Measurements from ENCODE around the gene DOP1B. TPM values are rescaled to one million over a fixed set of nuclear protein-coding genes. Genes with fewer than 3 reads are reported as not detected.

The DOP1B gene
- total RNA-seq, 4 donors from 2014 or later = 23.8 to 49.6 (median 34.8) TPM

DNA sequence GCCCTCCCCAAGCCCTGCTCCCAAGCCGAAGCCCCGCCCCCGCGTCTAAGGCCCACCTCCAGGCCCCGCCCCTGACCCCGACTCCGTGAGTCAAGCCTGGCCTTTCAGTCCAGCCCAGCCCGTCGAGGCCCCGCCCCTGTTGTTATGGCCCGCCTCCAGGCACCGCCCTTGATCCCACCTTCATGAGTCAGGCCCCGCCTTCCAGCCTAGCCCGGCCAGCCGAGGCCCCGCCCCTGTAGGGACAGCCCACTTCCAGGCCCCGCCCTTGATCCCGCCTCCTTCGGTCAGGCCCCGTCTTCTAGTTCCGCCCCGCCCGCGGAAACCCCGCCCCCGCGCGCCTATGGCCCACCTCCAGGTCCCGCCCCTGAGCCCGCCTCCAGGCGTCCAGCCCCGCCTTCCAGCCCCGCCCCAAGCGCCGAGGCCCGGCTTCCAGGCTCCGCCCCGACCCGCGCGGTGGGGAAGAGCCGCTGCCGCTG lies 247 bp upstream of the DOP1B start:
- Histone ChIP-seq H3K27me3 (no peaks in the 10 kb centered on the region), H3K4me1 (peaks cover 23% of the 10 kb centered on the region), H3K27ac (peak overlapping the region; percentile 94), H3K4me3 (peak overlapping the region; percentile 100), H3K9me3 (no peaks in the 10 kb centered on the region), H3K36me3 (no peaks in the 10 kb centered on the region)
- TF ChIP-seq POLR2AphosphoS5 (IDR thresholded peaks at IDR 0.05) (no peak), POLR2A (IDR thresholded peaks at IDR 0.05) (no peak)
- peak; percentile 100 for DNase-seq (ENCODE audit: low spot score in 2 of 2)
- no CpG with 5 or more reads among the region's 43 CpGs for WGBS

DNA sequence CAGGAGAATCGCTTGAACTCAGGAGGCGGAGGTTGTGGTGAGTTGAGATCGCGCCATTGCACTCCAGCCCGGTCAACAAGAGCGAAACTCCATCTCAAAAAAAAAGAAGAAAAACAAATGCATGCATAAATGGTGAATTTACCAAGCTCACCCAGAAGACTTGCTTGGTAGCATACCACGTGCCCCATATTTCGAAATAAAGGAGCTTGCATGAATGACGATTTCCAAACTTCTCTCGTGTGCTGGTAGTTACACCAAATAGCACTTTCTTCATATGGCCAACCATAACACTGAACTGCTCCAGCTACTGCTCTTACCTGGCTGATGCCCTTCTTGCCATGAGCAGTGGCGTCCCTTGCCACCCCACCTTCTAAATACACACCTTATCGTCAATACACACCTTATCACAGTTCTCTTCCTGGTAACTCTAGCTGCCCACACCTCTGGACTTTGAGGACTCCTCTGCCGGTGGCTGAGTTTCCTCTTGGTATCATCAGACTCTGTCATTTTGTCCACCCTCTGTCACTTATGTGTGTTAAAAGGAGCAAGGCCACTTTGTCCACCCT lies 2.8 kb downstream of the DOP1B start:
- H3K27ac ChIP-seq = no peak overlapping the region
- H3K36me3 ChIP-seq = no peaks in the 10 kb centered on the region
- no peaks in the 10 kb centered on the region for H3K27me3 ChIP-seq
- H3K9me3 ChIP-seq = no peaks in the 10 kb centered on the region
- H3K4me1 ChIP-seq = peaks cover 27% of the 10 kb centered on the region
- no peak for DNase-seq (ENCODE audit: low spot score in 2 of 2)
- H3K4me3 ChIP-seq = no peak overlapping the region
- TF ChIP-seq EP300 (IDR thresholded peaks at IDR 0.05) (no peak), POLR2AphosphoS5 (IDR thresholded peaks at IDR 0.05) (no peak), POLR2A (IDR thresholded peaks at IDR 0.05) (no peak)
- TF ChIP-seq, protein P1, sequence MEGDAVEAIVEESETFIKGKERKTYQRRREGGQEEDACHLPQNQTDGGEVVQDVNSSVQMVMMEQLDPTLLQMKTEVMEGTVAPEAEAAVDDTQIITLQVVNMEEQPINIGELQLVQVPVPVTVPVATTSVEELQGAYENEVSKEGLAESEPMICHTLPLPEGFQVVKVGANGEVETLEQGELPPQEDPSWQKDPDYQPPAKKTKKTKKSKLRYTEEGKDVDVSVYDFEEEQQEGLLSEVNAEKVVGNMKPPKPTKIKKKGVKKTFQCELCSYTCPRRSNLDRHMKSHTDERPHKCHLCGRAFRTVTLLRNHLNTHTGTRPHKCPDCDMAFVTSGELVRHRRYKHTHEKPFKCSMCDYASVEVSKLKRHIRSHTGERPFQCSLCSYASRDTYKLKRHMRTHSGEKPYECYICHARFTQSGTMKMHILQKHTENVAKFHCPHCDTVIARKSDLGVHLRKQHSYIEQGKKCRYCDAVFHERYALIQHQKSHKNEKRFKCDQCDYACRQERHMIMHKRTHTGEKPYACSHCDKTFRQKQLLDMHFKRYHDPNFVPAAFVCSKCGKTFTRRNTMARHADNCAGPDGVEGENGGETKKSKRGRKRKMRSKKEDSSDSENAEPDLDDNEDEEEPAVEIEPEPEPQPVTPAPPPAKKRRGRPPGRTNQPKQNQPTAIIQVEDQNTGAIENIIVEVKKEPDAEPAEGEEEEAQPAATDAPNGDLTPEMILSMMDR (IDR thresholded peaks at IDR 0.05) = no peak
- WGBS = 83% methylated on average over 13 of the region's 13 CpGs

DNA sequence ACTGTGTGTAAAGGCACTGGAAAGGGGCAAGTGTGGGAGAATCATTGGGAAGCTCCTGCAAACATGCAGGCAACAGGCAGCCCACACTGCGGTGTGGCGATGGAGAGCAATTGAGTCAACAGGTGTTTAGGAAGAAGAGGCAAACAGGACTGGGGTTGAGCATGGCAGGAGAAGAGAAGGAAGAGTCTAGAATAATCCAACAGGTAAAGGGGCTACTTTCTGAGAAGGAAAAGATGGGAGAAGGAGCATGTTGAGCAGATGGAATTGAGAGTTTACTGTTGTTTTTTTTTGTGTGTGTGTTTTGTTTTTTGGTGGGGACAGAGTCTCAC lies 4.2 kb downstream of the DOP1B start:
- no peak for DNase-seq (ENCODE audit: low spot score in 2 of 2)
- no peak overlapping the region for H3K4me3 ChIP-seq
- H3K9me3 ChIP-seq = no peaks in the 10 kb centered on the region
- H3K36me3 ChIP-seq = peaks cover 2% of the 10 kb centered on the region
- H3K27ac ChIP-seq = no peak overlapping the region
- TF ChIP-seq, protein P1 (IDR thresholded peaks at IDR 0.05) = no peak
- TF ChIP-seq POLR2AphosphoS5 (IDR thresholded peaks at IDR 0.05) = no peak
- no peak for TF ChIP-seq EP300 (IDR thresholded peaks at IDR 0.05)
- TF ChIP-seq POLR2A (IDR thresholded peaks at IDR 0.05) = no peak
- H3K27me3 ChIP-seq = no peaks in the 10 kb centered on the region
- peaks cover 19% of the 10 kb centered on the region for H3K4me1 ChIP-seq
- 96% methylated on average over 2 of the region's 2 CpGs for WGBS

DNA sequence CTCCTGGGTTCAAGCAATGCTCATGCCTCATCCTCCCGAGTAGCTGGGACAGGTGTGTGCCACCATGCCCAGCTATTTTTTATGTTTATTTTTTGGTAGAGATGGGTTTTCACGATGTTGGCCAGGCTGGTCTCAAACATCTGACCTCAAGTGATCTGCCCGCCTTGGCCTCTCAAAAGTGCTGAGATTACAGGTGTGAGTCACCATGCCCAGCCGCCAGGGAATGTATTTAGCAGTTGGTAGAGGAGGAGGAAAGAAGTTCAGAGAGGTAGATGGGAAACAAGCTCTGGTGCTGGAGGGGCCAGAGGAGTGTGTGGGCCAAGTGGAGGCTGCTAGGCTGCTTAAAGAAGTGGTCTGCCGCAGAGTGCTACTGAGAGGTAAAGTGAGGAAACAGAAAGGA lies 6.0 kb downstream of the DOP1B start:
- WGBS = 93% methylated on average over 5 of the region's 5 CpGs
- no peak for DNase-seq (ENCODE audit: low spot score in 2 of 2)
- no peaks in the 10 kb centered on the region for H3K9me3 ChIP-seq
- H3K36me3 ChIP-seq = peaks cover 14% of the 10 kb centered on the region
- H3K4me3 ChIP-seq = no peak overlapping the region
- TF ChIP-seq, protein P1 (IDR thresholded peaks at IDR 0.05) = no peak
- TF ChIP-seq POLR2AphosphoS5 (IDR thresholded peaks at IDR 0.05) (no peak), POLR2A (IDR thresholded peaks at IDR 0.05) (no peak)
- H3K27me3 ChIP-seq = no peaks in the 10 kb centered on the region
- no peak overlapping the region for H3K27ac ChIP-seq
- H3K4me1 ChIP-seq = peaks cover 12% of the 10 kb centered on the region

DNA sequence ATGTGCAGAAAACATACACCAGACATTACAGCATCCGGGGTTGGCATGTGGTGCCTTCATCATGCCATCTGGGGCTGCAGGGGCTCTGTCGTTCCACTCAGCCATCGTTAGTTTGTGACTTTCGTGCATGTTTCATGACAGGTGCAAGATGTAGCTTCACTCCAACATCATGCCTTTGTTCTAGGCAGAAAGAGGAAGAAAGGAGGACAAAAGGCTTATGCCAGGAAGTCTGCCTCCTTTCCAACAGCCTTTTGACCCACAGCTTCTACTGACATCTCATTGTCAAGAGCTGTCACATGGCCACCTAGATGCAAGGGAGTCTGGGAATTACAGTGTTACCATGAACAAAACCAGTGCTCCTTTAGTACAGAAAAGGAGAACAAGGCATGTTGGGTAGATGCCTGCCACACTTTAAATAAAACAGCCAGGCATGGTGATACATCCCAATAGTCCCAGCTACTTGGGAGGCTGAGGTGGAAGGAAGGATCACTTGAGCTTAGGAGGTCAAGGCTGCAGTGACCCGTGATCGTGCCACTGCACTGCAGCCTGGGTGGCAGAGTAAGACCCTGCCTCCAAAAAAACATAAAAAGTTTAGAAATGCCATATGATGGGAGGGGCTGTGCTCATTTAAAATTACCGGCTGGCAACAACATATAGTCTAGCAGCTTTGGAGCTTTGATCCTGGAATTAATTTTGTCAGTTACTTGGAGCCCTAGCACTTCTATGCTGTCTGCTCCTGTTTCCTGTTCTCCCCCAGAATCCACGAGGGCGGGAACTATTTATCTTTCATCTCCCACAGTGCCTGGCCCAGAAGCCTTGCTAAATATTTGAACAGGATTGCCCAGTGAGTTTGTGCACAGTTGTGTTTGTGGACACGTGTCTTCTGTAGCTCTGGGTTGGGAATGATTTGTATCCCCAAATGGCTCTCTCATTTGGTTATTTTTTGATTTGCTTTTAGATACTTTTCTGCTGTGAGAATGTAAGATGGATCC lies 7.4 kb downstream of the DOP1B start:
- Histone ChIP-seq H3K4me1 (peaks cover 7% of the 10 kb centered on the region), H3K36me3 (peaks cover 19% of the 10 kb centered on the region), H3K9me3 (no peaks in the 10 kb centered on the region), H3K27ac (no peak overlapping the region), H3K4me3 (no peak overlapping the region), H3K27me3 (no peaks in the 10 kb centered on the region)
- TF ChIP-seq POLR2A (IDR thresholded peaks at IDR 0.05) (no peak), POLR2AphosphoS5 (IDR thresholded peaks at IDR 0.05) (no peak)
- TF ChIP-seq, protein P1 (IDR thresholded peaks at IDR 0.05) = no peak
- no peak for DNase-seq (ENCODE audit: low spot score in 2 of 2)
- WGBS = 60% methylated on average over 10 of the region's 10 CpGs
